ENCODE data around the gene SLC35G6. TPM values are rescaled to one million over a fixed set of nuclear protein-coding genes. Genes with fewer than 3 reads are reported as not detected.

Gene SLC35G6
- total and polyA plus RNA-seq, 2 of the 13 experiments (the other 11 are each of a cell fraction or from before 2014, with no cell fraction given) = 0.07 TPM; not detected in 1

DNA sequence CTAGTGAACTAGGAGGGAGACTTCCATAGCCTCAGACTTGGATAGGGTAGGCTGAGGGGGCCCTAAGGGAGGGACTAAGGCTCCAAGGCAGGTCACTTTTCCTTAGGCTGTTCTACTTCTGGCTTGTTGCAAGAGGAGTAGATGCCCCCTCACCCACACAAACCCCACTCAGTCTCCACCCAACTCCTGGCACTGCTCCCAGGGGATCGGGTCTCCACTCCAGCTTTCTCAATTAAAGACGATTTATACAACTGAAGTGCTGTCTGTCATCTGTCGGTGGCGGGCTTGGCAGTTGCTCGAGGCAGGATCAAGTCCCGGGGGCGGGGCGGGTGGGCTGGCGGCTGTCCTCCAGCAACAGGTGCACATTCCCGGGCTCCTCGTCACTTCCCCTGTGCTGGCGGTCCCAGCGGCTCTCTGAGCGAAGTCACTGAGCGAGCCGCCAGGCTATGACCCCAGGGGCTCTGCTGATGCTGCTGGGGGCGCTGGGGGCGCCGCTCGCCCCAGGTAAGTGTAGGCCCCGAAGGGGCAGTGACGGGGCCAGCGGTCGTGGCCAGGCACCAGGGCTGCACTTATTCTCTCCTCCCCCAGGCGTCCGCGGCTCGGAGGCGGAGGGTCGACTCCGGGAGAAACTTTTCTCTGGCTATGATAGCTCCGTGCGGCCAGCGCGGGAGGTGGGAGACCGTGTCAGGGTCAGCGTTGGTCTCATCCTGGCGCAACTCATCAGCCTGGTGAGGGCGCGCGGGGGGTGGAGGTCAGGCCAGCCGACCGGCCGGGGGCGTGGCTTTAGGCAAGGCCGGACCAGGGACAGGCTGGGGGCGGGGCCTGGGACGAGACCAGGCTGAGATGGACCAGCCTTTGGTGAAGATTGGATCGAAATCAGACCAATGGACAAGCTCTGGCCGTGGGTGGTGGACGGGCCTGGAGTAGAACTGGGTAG is 36.3 kb upstream of the SLC35G6 start, which contains the start of gene CHRNB1 (continued):
- TF ChIP-seq, protein P1, sequence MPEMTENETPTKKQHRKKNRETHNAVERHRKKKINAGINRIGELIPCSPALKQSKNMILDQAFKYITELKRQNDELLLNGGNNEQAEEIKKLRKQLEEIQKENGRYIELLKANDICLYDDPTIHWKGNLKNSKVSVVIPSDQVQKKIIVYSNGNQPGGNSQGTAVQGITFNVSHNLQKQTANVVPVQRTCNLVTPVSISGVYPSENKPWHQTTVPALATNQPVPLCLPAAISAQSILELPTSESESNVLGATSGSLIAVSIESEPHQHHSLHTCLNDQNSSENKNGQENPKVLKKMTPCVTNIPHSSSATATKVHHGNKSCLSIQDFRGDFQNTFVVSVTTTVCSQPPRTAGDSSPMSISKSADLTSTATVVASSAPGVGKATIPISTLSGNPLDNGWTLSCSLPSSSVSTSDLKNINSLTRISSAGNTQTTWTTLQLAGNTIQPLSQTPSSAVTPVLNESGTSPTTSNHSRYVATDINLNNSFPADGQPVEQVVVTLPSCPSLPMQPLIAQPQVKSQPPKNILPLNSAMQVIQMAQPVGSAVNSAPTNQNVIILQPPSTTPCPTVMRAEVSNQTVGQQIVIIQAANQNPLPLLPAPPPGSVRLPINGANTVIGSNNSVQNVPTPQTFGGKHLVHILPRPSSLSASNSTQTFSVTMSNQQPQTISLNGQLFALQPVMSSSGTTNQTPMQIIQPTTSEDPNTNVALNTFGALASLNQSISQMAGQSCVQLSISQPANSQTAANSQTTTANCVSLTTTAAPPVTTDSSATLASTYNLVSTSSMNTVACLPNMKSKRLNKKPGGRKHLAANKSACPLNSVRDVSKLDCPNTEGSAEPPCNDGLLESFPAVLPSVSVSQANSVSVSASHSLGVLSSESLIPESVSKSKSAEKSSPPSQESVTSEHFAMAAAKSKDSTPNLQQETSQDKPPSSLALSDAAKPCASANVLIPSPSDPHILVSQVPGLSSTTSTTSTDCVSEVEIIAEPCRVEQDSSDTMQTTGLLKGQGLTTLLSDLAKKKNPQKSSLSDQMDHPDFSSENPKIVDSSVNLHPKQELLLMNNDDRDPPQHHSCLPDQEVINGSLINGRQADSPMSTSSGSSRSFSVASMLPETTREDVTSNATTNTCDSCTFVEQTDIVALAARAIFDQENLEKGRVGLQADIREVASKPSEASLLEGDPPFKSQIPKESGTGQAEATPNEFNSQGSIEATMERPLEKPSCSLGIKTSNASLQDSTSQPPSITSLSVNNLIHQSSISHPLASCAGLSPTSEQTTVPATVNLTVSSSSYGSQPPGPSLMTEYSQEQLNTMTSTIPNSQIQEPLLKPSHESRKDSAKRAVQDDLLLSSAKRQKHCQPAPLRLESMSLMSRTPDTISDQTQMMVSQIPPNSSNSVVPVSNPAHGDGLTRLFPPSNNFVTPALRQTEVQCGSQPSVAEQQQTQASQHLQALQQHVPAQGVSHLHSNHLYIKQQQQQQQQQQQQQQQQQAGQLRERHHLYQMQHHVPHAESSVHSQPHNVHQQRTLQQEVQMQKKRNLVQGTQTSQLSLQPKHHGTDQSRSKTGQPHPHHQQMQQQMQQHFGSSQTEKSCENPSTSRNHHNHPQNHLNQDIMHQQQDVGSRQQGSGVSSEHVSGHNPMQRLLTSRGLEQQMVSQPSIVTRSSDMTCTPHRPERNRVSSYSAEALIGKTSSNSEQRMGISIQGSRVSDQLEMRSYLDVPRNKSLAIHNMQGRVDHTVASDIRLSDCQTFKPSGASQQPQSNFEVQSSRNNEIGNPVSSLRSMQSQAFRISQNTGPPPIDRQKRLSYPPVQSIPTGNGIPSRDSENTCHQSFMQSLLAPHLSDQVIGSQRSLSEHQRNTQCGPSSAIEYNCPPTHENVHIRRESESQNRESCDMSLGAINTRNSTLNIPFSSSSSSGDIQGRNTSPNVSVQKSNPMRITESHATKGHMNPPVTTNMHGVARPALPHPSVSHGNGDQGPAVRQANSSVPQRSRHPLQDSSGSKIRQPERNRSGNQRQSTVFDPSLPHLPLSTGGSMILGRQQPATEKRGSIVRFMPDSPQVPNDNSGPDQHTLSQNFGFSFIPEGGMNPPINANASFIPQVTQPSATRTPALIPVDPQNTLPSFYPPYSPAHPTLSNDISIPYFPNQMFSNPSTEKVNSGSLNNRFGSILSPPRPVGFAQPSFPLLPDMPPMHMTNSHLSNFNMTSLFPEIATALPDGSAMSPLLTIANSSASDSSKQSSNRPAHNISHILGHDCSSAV (CRISPR knock-in tag; IDR thresholded peaks at IDR 0.05; ENCODE audit: borderline replicate concordance) = no peak
- TF ChIP-seq, protein P2, sequence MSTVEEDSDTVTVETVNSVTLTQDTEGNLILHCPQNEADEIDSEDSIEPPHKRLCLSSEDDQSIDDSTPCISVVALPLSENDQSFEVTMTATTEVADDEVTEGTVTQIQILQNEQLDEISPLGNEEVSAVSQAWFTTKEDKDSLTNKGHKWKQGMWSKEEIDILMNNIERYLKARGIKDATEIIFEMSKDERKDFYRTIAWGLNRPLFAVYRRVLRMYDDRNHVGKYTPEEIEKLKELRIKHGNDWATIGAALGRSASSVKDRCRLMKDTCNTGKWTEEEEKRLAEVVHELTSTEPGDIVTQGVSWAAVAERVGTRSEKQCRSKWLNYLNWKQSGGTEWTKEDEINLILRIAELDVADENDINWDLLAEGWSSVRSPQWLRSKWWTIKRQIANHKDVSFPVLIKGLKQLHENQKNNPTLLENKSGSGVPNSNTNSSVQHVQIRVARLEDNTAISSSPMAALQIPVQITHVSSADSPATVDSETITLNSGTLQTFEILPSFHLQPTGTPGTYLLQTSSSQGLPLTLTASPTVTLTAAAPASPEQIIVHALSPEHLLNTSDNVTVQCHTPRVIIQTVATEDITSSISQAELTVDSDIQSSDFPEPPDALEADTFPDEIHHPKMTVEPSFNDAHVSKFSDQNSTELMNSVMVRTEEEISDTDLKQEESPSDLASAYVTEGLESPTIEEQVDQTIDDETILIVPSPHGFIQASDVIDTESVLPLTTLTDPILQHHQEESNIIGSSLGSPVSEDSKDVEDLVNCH (CRISPR knock-in tag; IDR thresholded peaks at IDR 0.05) = no peak
- 0 out of 2 replicates have a peak, but pooled peaks have one; percentile 14 for TF ChIP-seq ZNF441 (CRISPR knock-in tag; IDR thresholded peaks at IDR 0.05; ENCODE audit: borderline replicate concordance)
- TF ChIP-seq, protein P3, sequence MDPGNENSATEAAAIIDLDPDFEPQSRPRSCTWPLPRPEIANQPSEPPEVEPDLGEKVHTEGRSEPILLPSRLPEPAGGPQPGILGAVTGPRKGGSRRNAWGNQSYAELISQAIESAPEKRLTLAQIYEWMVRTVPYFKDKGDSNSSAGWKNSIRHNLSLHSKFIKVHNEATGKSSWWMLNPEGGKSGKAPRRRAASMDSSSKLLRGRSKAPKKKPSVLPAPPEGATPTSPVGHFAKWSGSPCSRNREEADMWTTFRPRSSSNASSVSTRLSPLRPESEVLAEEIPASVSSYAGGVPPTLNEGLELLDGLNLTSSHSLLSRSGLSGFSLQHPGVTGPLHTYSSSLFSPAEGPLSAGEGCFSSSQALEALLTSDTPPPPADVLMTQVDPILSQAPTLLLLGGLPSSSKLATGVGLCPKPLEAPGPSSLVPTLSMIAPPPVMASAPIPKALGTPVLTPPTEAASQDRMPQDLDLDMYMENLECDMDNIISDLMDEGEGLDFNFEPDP (CRISPR knock-in tag; conservative IDR thresholded peaks at IDR 0.05) = no peak
- TF ChIP-seq, protein P4, sequence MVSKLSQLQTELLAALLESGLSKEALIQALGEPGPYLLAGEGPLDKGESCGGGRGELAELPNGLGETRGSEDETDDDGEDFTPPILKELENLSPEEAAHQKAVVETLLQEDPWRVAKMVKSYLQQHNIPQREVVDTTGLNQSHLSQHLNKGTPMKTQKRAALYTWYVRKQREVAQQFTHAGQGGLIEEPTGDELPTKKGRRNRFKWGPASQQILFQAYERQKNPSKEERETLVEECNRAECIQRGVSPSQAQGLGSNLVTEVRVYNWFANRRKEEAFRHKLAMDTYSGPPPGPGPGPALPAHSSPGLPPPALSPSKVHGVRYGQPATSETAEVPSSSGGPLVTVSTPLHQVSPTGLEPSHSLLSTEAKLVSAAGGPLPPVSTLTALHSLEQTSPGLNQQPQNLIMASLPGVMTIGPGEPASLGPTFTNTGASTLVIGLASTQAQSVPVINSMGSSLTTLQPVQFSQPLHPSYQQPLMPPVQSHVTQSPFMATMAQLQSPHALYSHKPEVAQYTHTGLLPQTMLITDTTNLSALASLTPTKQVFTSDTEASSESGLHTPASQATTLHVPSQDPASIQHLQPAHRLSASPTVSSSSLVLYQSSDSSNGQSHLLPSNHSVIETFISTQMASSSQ (IDR thresholded peaks at IDR 0.05; ENCODE audit: low read depth) = no peak
- TF ChIP-seq, protein P4 (CRISPR knock-in tag; IDR thresholded peaks at IDR 0.05; ENCODE audit: borderline replicate concordance) = peak; percentile 56; the same call in 1 of the 2 replicates
- no peak for TF ChIP-seq NCOA5 (CRISPR knock-in tag; IDR thresholded peaks at IDR 0.05)
- no peak for TF ChIP-seq ISL2 (CRISPR knock-in tag; IDR thresholded peaks at IDR 0.05)
- TF ChIP-seq KDM5A (IDR thresholded peaks at IDR 0.05; ENCODE audit: borderline replicate concordance, low read length) = peak; percentile 32; the same call in 1 of the 2 replicates

Data from HepG2 (cell line).